GM21529 (cell line): ENCODE measurements around the gene RPL18.

Experiments used
- ATAC-seq: cut with Tn5 transposase; IDR thresholded peaks from one replicate; pipeline ENCODE4 v1.9.1; 2021; ENCODE audit not compliant: unreplicated experiment

The RPL18 gene

GRCh38 chr19:48614436-48615230 lies 4.3 kb downstream of the RPL18 start, which contains the start of gene FAM83E:
TSS of gene FAM83E (minus strand) at chr19:48615076. CDS start at chr19:48613372, 1,704 bp downstream.
- ATAC-seq, result no peak

- no peak for ATAC-seq
Measured at GRCh38 chr19:48613852-48614435, 5.0 kb downstream of the RPL18 start.

GRCh38 chr19:48613024-48613851 lies 5.7 kb downstream of the RPL18 start:
- ATAC-seq, result no peak

- ATAC-seq, result no peak
Measured at GRCh38 chr19:48611872-48612271, 7.1 kb downstream of the RPL18 start.

GRCh38 chr19:48609571-48610108 lies 9.3 kb downstream of the RPL18 start:
- no peak for ATAC-seq

DNA sequence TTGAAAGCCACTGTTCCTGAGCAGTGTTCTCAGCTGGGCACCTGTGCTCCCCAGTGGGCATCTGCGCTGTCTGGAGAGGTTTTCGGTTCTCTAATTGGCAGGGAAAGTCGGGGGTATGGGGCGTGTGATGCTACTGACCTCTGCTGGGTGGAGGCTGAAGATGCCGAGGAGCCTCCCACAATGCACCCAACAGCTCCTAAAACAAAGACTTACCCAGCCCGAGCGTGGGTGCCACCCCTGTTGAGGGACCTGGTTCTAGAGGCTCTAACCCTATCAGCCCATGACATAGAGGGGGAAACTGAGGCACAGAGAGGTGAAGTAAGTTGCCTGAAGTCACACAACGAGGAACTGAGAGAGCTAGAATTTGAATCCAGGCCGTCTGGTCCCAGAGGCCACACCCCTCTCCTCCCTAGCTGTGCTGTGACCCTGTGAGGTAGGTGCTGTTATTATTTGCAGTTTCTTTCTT lies 10.1 kb downstream of the RPL18 start:
- ATAC-seq, result no peak

- ATAC-seq, result no peak
Measured at GRCh38 chr19:48607359-48607755, 11.6 kb downstream of the RPL18 start.

- ATAC-seq, result no peak
Measured at GRCh38 chr19:48606463-48607358, 12.3 kb downstream of the RPL18 start, which contains the start of gene SPACA4. TSS of gene SPACA4 (plus strand) at chr19:48606742. CDS start at chr19:48606979, 237 bp downstream.

GRCh38 chr19:48603850-48604249 lies 15.1 kb downstream of the RPL18 start:
- no peak for ATAC-seq

- no peak for ATAC-seq
Measured at GRCh38 chr19:48603449-48603848, 15.5 kb downstream of the RPL18 start.

DNA sequence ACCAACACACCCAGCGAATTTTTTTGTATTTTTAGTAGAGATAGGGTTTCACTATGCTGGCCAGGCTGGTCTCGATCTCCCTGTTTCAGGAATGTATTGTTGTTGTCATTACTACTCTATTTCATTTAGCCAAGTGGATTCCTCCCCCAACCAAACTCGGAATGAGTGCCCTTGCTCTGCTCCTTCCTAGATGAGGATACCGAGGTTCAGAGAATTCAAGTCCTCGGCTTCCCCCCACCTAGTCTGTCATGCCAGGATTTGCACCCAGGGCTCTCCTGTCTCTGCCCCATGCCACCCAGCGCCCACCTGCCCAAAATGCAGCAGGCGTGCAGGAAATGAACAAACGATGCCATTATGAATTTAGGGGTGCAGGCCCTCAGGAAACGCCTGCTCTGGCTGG lies 16.0 kb downstream of the RPL18 start:
- ATAC-seq, result no peak

GRCh38 chr19:48600679-48601417 lies 18.1 kb downstream of the RPL18 start:
- no peak for ATAC-seq

DNA sequence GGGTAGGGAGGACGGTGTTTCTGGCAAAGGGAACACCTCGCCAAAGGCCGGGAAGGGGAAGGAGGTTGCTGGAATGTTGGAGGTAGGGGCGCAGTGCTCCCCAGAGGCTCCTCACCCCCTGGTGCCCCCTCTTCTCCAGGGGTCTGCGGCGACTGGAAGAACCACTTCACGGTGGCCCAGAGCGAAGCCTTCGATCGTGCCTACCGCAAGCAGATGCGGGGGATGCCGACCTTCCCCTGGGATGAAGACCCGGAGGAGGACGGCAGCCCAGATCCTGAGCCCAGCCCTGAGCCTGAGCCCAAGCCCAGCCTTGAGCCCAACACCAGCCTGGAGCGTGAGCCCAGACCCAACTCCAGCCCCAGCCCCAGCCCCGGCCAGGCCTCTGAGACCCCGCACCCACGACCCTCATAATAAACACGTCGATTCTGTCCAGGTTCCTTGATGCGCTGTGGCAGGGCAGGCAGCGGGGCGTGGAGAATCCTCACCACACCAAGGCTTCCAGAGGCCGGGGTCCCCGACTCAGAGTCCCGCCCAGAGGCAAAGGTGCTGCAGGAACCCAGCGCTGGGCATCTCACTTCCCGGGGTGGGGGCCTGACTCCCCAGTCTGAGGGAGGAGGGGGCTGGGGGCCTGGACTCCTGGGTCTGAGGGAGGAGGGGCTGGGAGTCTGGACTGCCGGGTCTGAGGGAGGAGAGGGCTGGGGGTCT lies 19.8 kb downstream of the RPL18 start:
- no peak for ATAC-seq

- no peak for ATAC-seq
Measured at GRCh38 chr19:48596679-48597465, 22.1 kb downstream of the RPL18 start.

DNA sequence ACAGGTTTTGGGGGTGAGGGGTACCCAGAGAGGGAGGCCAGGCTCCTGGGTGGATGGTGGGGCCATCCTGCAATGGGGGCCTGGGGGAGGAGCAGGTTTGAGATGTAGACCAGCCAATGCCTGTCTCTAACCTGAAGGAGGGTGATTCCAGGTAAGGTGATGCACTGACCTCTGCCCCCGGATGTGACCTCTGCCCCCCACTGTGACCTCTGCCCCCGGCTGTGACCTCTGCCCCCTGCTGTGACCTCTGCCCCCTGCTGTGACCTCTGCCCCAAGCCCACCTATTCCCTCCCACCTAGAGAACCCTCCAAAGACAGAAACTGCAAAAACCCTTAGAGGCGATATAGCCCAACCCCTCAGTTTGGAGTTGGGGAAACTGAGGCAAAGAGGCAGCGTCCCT lies 22.7 kb downstream of the RPL18 start:
- ATAC-seq, result no peak

DNA sequence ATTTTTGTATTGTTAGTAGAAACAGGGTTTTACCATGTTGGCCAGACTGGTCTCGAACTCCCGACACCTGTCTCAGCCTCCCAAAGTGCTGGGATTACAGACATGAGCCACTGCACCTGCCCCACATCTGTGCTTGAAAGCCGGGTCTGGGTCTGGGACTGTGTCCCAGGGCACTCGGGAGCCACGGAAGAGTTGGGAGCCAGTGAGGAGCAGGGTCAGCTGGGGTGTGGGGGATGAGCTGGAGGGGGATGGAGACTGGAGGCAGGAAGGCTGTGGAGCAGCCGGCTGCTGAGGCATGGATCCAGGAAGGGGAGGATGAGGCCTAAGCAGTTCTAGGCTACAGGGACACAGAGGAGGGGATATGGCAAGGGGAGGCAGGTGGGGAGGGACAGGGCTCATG lies 23.1 kb downstream of the RPL18 start:
- ATAC-seq, result no peak

GRCh38 chr19:48595171-48595570 lies 23.8 kb downstream of the RPL18 start:
- ATAC-seq, result no peak

GRCh38 chr19:48591021-48591420 lies 28.0 kb downstream of the RPL18 start:
- ATAC-seq, result no peak
